Panc1 (cell line): ENCODE measurements around the gene SLC29A2. TPM values are rescaled to one million over a fixed set of nuclear protein-coding genes. Genes with fewer than 3 reads are reported as not detected.

ENCODE experiments used
- ATAC-seq: fragments of 200-7000 bp; cut with Tn5 transposase; 2 replicates; pipeline ENCODE4 v1.9.1; 2020; ENCODE audit warnings: mild to moderate bottlenecking, moderate library complexity
- BruUV-seq: library from RNA; stranded (reverse); fragments of 400-500 nt; replicated peaks from 2 replicates; lab custom pipeline; 2021; lab: Mats Ljungman, UMichigan
- CTCF ChIA-PET: fragments of 300-600 bp; sonication (Branson Sonifier 250); formaldehyde crosslinking; loops from one replicate; lab custom pipeline; 2022; ENCODE audit warnings: antibody characterized with exemption; lab: Charles Lee
- POLR2A ChIA-PET: fragments of 300-600 bp; sonication (Branson Sonifier 250); formaldehyde crosslinking; loops from one replicate; lab custom pipeline; 2022; ENCODE audit warnings: antibody characterized with exemption; lab: Charles Lee
- DNase-seq: peaks from one replicate; pipeline ENCODE4 v3.0.0-alpha.2; 2010; ENCODE audit warnings: low read depth, low spot score
- H3K27ac ChIP-seq: 2 replicates; pipeline ENCODE4 v1.5.1; 2011; ENCODE audit warnings: mild to moderate bottlenecking, low read length, inconsistent platforms
- H3K27me3 ChIP-seq: fragments of 200-500 bp; sonication (Bioruptor generic); 2 replicates; pipeline ENCODE4 v1.6.0; 2014; ENCODE audit warnings: low read length, inconsistent platforms; ENCODE audit not compliant: control insufficient read depth, insufficient read depth
- H3K36me3 ChIP-seq: fragments of 200-500 bp; sonication (Bioruptor generic); 2 replicates; pipeline ENCODE4 v1.5.1; 2014; ENCODE audit warnings: inconsistent platforms, mild to moderate bottlenecking, low read length, moderate library complexity; ENCODE audit not compliant: control insufficient read depth, insufficient read depth
- H3K4me1 ChIP-seq: 2 replicates; pipeline ENCODE4 v1.5.1; 2011; ENCODE audit warnings: inconsistent platforms, mild to moderate bottlenecking, low read length, moderate library complexity; ENCODE audit not compliant: control insufficient read depth, insufficient read depth
- H3K4me3 ChIP-seq, 2 experiments: 2 replicates each; pipeline ENCODE4 v1.5.1; 2011 to 2012; ENCODE audit warnings: low read depth in 2 of 2, low read length in 2 of 2, mild to moderate bottlenecking in 2 of 2, inconsistent platforms in 1 of 2, moderate library complexity in 1 of 2
- H3K9me3 ChIP-seq: fragments of 200-500 bp; sonication (Bioruptor generic); 2 replicates; pipeline ENCODE4 v1.5.1; 2014; ENCODE audit warnings: low read depth, mild to moderate bottlenecking, inconsistent platforms, low read length, moderate library complexity; ENCODE audit not compliant: control insufficient read depth, insufficient read depth
- POLR2AphosphoS5 ChIP-seq: IDR thresholded peaks from 2 replicates; pipeline ENCODE4 v1.6.1; 2012; ENCODE audit warnings: mild to moderate bottlenecking, low read depth, low read length, moderate library complexity
- SIN3A ChIP-seq: IDR thresholded peaks from 2 replicates; pipeline ENCODE4 v1.6.1; 2012; ENCODE audit warnings: low read depth, mild to moderate bottlenecking, low read length, moderate library complexity, borderline replicate concordance; ENCODE audit not compliant: insufficient read depth
- TCF7L2 ChIP-seq: IDR thresholded peaks from 2 replicates; pipeline ENCODE4 v1.6.1; 2011; ENCODE audit warnings: mild to moderate bottlenecking, low read depth, low read length, inconsistent platforms
- in situ Hi-C: cut with HindIII; loops from 2 replicates; pipeline ENCODE4 v1.10.0; 2016; ENCODE audit warnings: low sequenced_read_pairs, low pct_unique_long_range_greater_than_20kb
- intact Hi-C: fragments of 100-400 bp; cut with micrococcal nuclease; formaldehyde crosslinking; loops from one replicate; pipeline ENCODE4 v1.10.0; 2022; ENCODE audit not compliant: unreplicated experiment
- total RNA-seq: library from RNA; stranded (reverse); gene quantifications from one replicate; pipeline ENCODE4 v1.2.1, GENCODE V29; 2021; ENCODE audit not compliant: unreplicated experiment
- TF ChIP-seq, protein P1 (sequence below), 2 experiments: IDR thresholded peaks; 2 replicates each; pipeline ENCODE4 v1.6.1; 2011 to 2012; ENCODE audit warnings: low read depth in 2 of 2, control low read depth in 1 of 2, low read length in 1 of 2, mild to moderate bottlenecking in 1 of 2, moderate library complexity in 1 of 2; ENCODE audit not compliant: insufficient read depth in 1 of 2
- TF ChIP-seq, protein P2 (sequence below): fragments of 450-650 bp; IDR thresholded peaks from 2 replicates; pipeline ENCODE4 v1.5.1; 2017; ENCODE audit warnings: mild to moderate bottlenecking

SLC29A2 gene
- total RNA-seq, 1 experiment from 2014 or later, result 28.3 TPM

DNA sequence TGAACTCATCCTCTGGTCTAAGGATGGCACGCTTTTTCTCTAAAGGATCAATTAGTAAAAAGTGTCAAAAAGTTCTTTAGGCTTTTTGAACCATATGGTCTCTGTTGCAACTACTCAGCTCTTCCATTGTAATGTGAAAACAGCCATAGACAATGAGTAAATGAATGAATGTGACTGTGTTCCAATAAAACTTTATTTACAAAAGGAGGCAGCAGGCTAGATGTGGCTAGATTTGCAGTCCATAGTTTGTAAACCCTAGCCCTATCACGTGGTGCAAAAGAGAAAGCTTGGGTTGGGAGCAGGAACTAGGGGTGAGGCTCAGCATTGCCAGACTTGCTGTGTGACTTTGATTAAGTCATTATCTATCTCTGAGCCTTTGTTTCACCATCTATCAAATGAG lies 43.9 kb upstream of the SLC29A2 start:
- peaks cover 22% of the 10 kb centered on the region for H3K27me3 ChIP-seq
- H3K4me3 ChIP-seq, result no peak overlapping the region
- H3K27ac ChIP-seq, result no peak overlapping the region
- H3K9me3 ChIP-seq, result no peaks in the 10 kb centered on the region
- intact Hi-C loops, result no loop called here
- ChIA-PET POLR2A (interaction anchor here (0.6 kb wide), 1 partner anchor 46 kb away, joined by 3 read pairs; no protein-coding TSS in a partner anchor), CTCF (interaction anchor here (0.6 kb wide), 2 partner anchors 29 to 232 kb away, joined by 4 to 20 read pairs; no protein-coding TSS in a partner anchor)
- 0 out of 2 replicates have a peak, but pooled peaks cover 4% of the 10 kb centered on the region for H3K4me1 ChIP-seq
- in situ Hi-C loops, result no loop called here
- no peaks in the 10 kb centered on the region for H3K36me3 ChIP-seq
- ATAC-seq (no peak), DNase-seq (no peak)
- TF ChIP-seq, protein P1, sequence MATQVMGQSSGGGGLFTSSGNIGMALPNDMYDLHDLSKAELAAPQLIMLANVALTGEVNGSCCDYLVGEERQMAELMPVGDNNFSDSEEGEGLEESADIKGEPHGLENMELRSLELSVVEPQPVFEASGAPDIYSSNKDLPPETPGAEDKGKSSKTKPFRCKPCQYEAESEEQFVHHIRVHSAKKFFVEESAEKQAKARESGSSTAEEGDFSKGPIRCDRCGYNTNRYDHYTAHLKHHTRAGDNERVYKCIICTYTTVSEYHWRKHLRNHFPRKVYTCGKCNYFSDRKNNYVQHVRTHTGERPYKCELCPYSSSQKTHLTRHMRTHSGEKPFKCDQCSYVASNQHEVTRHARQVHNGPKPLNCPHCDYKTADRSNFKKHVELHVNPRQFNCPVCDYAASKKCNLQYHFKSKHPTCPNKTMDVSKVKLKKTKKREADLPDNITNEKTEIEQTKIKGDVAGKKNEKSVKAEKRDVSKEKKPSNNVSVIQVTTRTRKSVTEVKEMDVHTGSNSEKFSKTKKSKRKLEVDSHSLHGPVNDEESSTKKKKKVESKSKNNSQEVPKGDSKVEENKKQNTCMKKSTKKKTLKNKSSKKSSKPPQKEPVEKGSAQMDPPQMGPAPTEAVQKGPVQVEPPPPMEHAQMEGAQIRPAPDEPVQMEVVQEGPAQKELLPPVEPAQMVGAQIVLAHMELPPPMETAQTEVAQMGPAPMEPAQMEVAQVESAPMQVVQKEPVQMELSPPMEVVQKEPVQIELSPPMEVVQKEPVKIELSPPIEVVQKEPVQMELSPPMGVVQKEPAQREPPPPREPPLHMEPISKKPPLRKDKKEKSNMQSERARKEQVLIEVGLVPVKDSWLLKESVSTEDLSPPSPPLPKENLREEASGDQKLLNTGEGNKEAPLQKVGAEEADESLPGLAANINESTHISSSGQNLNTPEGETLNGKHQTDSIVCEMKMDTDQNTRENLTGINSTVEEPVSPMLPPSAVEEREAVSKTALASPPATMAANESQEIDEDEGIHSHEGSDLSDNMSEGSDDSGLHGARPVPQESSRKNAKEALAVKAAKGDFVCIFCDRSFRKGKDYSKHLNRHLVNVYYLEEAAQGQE (IDR thresholded peaks at IDR 0.05; ENCODE audit: insufficient read depth in 1 of 2, low read depth in 2 of 2, low read length in 1 of 2), result no peak
- TF ChIP-seq SIN3A (no peak), POLR2AphosphoS5 (no peak), TCF7L2 (no peak)
- TF ChIP-seq, protein P2, sequence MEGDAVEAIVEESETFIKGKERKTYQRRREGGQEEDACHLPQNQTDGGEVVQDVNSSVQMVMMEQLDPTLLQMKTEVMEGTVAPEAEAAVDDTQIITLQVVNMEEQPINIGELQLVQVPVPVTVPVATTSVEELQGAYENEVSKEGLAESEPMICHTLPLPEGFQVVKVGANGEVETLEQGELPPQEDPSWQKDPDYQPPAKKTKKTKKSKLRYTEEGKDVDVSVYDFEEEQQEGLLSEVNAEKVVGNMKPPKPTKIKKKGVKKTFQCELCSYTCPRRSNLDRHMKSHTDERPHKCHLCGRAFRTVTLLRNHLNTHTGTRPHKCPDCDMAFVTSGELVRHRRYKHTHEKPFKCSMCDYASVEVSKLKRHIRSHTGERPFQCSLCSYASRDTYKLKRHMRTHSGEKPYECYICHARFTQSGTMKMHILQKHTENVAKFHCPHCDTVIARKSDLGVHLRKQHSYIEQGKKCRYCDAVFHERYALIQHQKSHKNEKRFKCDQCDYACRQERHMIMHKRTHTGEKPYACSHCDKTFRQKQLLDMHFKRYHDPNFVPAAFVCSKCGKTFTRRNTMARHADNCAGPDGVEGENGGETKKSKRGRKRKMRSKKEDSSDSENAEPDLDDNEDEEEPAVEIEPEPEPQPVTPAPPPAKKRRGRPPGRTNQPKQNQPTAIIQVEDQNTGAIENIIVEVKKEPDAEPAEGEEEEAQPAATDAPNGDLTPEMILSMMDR, result no peak
- BruUV-seq, result no TSS peak

DNA sequence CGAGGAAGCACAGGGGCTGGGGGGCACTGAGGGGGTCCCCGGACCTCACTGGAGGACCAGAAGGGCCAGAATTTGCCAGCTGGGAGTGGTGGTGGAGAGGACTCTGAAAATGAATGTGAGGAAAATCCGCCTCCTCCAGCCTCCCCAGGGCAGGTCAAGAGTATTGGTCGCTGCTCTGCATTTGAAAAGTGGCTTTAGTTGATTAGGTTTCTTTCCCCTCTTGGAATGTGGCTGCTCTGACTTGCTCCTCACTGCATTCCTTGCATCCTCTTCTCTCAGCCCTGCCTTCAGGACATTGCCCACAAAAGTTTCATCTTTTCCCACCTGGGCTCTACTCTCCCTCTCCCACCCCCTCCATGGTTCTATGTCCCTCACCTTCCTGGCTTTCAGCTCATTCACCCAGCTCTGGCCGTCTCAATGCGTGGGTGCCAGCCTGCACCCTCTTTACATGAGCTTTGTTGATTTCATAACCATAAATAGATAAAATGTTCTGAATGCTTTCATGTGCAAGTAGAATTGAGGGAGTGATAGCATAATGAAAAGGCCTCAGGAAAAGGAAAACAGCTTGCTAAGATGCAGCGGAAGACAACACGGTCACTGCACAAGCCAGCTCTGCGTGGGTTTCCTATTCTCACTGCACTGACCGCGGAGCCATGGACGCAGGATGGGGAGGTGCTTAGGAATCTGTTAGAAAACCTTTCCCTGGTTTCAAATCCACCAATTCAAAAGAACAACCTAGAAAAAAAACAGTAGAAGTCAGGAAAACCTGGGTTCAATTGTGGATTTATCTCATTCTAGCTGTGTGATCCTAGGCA lies 42.8 kb upstream of the SLC29A2 start:
- Histone ChIP-seq H3K27me3 (peaks cover 16% of the 10 kb centered on the region), H3K9me3 (no peaks in the 10 kb centered on the region), H3K4me1 (0 out of 2 replicates have a peak, but pooled peaks cover 4% of the 10 kb centered on the region), H3K4me3 (no peak overlapping the region), H3K27ac (no peak overlapping the region), H3K36me3 (no peaks in the 10 kb centered on the region)
- ChIA-PET POLR2A (no interaction called here), CTCF (interaction anchor here (0.6 kb wide), 1 partner anchor 15 kb away, joined by 4 read pairs; no protein-coding TSS in a partner anchor)
- ATAC-seq (no peak), DNase-seq (no peak)
- intact Hi-C loops, result no loop called here
- no TSS peak for BruUV-seq
- in situ Hi-C loops, result no loop called here
- no peak for TF ChIP-seq TCF7L2
- no peak for TF ChIP-seq SIN3A
- TF ChIP-seq POLR2AphosphoS5, result no peak
- TF ChIP-seq, protein P2, result no peak
- TF ChIP-seq, protein P1 (IDR thresholded peaks at IDR 0.05; ENCODE audit: insufficient read depth in 1 of 2, low read depth in 2 of 2, low read length in 1 of 2), result no peak
